Colonic mucosa (tissue), 4 donors: Measurements from ENCODE around the gene HEMK1. TPM values are rescaled to one million over a fixed set of nuclear protein-coding genes. Genes with fewer than 3 reads are reported as not detected.

Experiments used
- DNase-seq: peaks from one replicate; pipeline ENCODE4 v3.0.0-alpha.2; 2020
- H3K27ac ChIP-seq: fragments of 200-600 bp; one replicate; pipeline ENCODE4 v1.8.0; 2021
- H3K27me3 ChIP-seq: fragments of 200-600 bp; one replicate; pipeline ENCODE4 v1.8.0; 2021
- H3K36me3 ChIP-seq: fragments of 200-600 bp; one replicate; pipeline ENCODE4 v1.8.0; 2021
- H3K4me1 ChIP-seq: fragments of 200-600 bp; one replicate; pipeline ENCODE4 v1.8.0; 2021; ENCODE audit warnings: mild to moderate bottlenecking
- H3K4me3 ChIP-seq: fragments of 200-600 bp; one replicate; pipeline ENCODE4 v1.8.0; 2021
- H3K9ac ChIP-seq, 2 donors: one replicate each; pipeline ENCODE4 v1.7.0; 2013; ENCODE audit warnings: control low read depth in 2 of 2, low read depth in 2 of 2, low read length in 2 of 2
- H3K9me3 ChIP-seq: fragments of 200-600 bp; one replicate; pipeline ENCODE4 v1.8.0; 2021
- intact Hi-C: fragments of 100-400 bp; cut with DNase I; formaldehyde crosslinking; loops from one replicate; pipeline ENCODE4 v1.14.1; 2022
- total RNA-seq, 2 donors: library from RNA; stranded (reverse); fragmentation: NEBNext Ultra II Directional in 1 of 2; extraction: Animal tissue kit (Norgen Biotek cat#: 25700) in 1 of 2; gene quantifications; one replicate each; pipeline ENCODE4 v1.2.1, GENCODE V29; 2021
- TF ChIP-seq, protein P1 (sequence below): fragments of 200-600 bp; IDR thresholded peaks from one replicate; pipeline ENCODE4 v1.8.0; 2022; ENCODE audit warnings: antibody characterized with exemption, mild to moderate bottlenecking
- donor health status: healthy.
- donor health status: DM: no; HTN: no; CAD: no.
- donor health status: DM: no; HTN: no; CAD: no.

Gene HEMK1
- total RNA-seq, 2 donors from 2014 or later = 23.0 to 28.5 TPM

- no peaks in the 10 kb centered on the region for H3K27me3 ChIP-seq
- no peaks in the 10 kb centered on the region for H3K36me3 ChIP-seq
- no peak overlapping the region for H3K9ac ChIP-seq
- H3K4me1 ChIP-seq = no peaks in the 10 kb centered on the region
- DNase-seq = no peak
- H3K4me3 ChIP-seq = no peak overlapping the region
- no peaks in the 10 kb centered on the region for H3K9me3 ChIP-seq
- intact Hi-C loops = no loop called here
- H3K27ac ChIP-seq = no peak overlapping the region
- TF ChIP-seq, protein P1, sequence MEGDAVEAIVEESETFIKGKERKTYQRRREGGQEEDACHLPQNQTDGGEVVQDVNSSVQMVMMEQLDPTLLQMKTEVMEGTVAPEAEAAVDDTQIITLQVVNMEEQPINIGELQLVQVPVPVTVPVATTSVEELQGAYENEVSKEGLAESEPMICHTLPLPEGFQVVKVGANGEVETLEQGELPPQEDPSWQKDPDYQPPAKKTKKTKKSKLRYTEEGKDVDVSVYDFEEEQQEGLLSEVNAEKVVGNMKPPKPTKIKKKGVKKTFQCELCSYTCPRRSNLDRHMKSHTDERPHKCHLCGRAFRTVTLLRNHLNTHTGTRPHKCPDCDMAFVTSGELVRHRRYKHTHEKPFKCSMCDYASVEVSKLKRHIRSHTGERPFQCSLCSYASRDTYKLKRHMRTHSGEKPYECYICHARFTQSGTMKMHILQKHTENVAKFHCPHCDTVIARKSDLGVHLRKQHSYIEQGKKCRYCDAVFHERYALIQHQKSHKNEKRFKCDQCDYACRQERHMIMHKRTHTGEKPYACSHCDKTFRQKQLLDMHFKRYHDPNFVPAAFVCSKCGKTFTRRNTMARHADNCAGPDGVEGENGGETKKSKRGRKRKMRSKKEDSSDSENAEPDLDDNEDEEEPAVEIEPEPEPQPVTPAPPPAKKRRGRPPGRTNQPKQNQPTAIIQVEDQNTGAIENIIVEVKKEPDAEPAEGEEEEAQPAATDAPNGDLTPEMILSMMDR = no peak
Observed at GRCh38 chr3:50525191-50525910, 44.0 kb upstream of the HEMK1 start.

GRCh38 chr3:50525987-50526386 is 43.3 kb upstream of the HEMK1 start:
- Histone ChIP-seq H3K4me3 (no peak overlapping the region), H3K9me3 (no peaks in the 10 kb centered on the region), H3K9ac (no peak overlapping the region), H3K4me1 (no peaks in the 10 kb centered on the region), H3K36me3 (no peaks in the 10 kb centered on the region), H3K27ac (no peak overlapping the region), H3K27me3 (no peaks in the 10 kb centered on the region)
- intact Hi-C loops = no loop called here
- TF ChIP-seq, protein P1 = no peak
- peak; percentile 40 for DNase-seq

GRCh38 chr3:50530001-50530970 is 39.0 kb upstream of the HEMK1 start:
- no peaks in the 10 kb centered on the region for H3K27me3 ChIP-seq
- no peak overlapping the region for H3K9ac ChIP-seq
- no peaks in the 10 kb centered on the region for H3K9me3 ChIP-seq
- no peak overlapping the region for H3K27ac ChIP-seq
- H3K36me3 ChIP-seq = no peaks in the 10 kb centered on the region
- TF ChIP-seq, protein P1 = no peak
- intact Hi-C loops = no loop called here
- DNase-seq = no peak
- H3K4me3 ChIP-seq = no peak overlapping the region
- no peaks in the 10 kb centered on the region for H3K4me1 ChIP-seq

GRCh38 chr3:50531201-50531600 is 38.1 kb upstream of the HEMK1 start:
- intact Hi-C loops = no loop called here

DNA sequence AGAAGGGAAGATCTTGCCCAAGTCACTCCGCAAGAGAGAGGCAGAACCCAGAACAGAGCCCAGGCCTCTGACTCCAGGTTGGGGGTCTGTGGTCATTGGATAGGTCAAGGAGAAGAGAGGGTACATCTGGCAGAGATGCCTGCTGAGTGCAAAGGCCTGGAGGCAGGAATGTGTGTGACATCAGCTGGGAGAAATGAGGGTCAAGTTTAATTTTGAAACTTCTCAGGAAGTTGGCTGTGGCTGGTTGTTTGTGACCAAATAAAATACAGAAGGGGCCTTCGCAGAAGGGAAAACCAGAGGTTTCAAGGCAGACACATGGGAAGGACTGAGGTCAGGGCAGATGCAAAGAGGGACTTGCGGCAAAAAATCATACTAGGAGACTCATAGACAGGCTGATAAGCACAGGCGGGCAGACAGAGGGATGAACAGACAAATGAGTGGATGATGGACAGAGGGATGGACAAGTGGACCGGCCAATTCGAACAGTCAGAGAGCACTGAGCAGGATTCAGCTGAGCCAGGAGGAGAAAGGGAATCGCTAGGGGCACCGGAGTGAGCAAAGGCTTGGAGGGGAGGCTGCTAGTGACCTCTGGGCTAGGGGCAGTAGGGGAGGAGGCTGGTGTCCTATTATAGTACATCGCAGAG is 37.1 kb upstream of the HEMK1 start:
- Histone ChIP-seq H3K27me3 (no peaks in the 10 kb centered on the region), H3K27ac (no peak overlapping the region), H3K4me1 (no peaks in the 10 kb centered on the region), H3K9me3 (no peaks in the 10 kb centered on the region), H3K36me3 (no peaks in the 10 kb centered on the region), H3K4me3 (no peak overlapping the region), H3K9ac (no peak overlapping the region)
- TF ChIP-seq, protein P1 = no peak
- intact Hi-C loops = no loop called here
- no peak for DNase-seq

More at GRCh38 chr3:50531201-50531600, 38.1 kb upstream of the HEMK1 start:
- Histone ChIP-seq H3K36me3 (no peaks in the 10 kb centered on the region), H3K27me3 (no peaks in the 10 kb centered on the region), H3K4me1 (no peaks in the 10 kb centered on the region), H3K9me3 (no peaks in the 10 kb centered on the region), H3K9ac (no peak overlapping the region), H3K4me3 (no peak overlapping the region), H3K27ac (no peak overlapping the region)
- TF ChIP-seq, protein P1 = no peak
- DNase-seq = no peak
